Activated effector memory CD4-positive, alpha-beta T cell treated with Interleukin-2 at 50 U/mL for 16 hours (primary cell): ENCODE measurements around the gene BCL2L1.
"Not testable (repeated sequence)": the region's sequence is repeated elsewhere in the genome, so short reads cannot be mapped to it uniquely, and the experiment has no call there.

Experiments used
- DNase-seq: peaks from one replicate; pipeline ENCODE4 v3.0.0-alpha.2; 2020

BCL2L1 gene

DNA sequence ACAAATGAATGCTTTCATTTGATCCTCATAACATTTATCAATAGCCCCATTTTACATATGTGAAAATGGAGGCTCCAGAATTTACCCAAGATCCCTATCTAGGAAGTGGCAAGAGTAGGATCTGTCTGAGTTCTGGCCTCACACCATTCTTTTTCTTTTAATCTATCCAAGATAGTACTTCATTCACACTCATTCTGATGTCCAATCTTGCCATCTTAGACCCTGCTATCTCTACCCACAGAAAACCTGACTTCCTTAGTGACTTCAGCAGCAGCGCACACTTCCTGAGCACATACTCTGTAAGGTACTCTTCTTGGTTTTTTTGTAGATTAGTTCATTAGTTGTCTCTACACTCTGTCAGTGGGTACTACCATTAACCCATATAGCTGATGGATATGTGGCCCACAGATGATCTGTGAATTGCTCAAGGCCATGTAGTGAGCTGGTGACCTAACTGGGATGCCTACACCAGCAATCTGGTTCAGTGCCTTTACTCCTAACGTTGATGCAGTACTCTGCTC, 48.7 kb downstream of the BCL2L1 start:
- DNase-seq, result no peak

DNA sequence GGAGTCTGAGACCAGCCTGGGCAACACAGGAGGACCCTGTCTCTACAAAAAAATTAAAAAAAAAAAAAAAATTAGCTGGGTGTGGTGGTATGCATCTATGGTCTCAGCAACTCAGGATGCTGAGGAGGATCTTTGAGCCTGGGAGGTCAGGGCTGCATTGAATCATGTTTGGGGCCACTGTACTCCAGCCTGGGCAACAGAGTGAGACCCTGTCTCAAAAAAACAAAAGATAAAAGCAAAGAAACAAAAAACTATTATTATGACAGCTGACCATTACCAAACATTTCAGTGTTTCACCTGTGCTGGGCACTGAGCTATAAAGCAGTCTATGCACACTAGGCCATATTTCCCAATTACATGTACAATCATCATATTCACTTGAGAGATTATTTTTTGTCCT, 49.2 kb downstream of the BCL2L1 start:
- DNase-seq, result no peak

DNA sequence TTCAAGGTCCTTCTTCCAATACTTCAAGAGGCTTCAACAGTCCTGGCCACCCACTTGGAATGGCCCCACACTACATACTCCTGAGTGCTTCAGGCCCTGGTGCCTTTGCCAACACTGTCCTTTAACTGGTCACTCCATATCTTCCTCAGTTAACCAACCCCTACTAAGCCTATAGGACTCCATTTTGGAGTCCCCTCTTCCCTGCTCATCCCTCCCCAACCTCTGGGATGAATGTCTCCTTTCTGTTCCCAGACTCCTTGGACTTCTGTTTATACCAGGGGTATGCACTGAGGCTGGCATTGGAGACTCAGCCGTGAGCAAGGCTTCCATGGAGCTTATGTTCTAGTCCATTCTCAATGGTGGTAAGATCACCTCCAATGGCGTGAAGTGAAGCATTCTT, 51.3 kb downstream of the BCL2L1 start:
- no peak for DNase-seq

DNA sequence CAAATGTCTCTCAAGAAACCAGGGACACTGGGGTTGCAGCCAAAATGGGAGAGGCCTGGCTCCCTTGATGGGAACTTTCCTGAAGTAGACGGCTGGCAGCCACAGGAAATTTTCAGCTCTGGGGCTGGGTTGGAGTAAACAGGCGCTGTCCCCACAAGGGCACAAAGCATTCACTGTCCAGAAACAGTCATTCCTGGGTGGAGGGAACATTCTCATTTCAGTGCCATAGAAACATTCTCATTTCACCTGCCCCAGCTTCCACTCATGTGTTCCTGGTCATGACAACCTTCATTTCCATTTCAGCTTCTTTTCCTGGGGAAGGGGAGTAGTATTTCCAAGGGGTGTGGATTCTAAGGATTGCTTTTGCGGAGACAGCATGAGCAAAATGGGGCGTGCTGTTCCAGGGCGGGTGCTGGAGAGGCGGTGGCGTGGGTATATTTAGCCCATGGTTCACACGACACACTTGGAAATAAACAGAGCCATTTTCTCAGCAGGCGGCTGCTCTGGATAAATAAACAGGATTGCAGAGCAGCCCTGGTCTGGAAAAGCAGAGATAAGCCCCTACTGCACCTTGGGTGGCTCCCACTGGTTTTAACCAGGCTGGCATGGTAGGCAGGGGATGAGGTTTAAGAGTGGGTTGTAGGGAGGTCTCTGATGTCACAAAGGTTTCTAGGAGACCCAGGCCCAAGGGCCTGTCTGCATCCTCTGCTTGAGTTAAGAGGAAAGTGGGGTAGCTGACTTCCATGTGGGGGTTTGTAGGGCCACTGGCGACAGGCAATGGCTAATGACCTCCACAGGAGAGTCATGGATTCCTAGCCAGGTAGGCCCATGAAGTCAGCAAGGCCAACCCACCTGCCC, 52.1 kb downstream of the BCL2L1 start:
- DNase-seq, result no peak

DNA sequence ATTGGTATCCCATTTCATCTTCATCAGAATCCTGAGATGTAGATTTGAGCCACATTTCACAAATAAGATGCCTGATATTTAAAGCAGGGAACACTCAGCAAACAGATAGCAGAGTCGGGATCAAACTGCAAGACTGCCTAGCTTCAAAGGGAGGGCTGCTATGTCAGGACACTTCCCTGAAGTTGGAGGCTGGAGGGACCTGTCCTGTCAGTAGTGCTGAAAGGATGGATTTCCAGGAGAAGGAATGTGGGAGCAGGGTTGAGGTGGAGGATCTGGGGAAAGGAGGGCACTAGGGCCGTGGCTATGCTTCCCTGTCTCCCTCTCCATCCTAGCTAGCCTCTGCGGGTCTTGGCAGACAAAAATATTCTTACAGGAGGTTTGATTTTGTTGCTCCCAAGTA, 52.8 kb downstream of the BCL2L1 start:
- no peak for DNase-seq

DNA sequence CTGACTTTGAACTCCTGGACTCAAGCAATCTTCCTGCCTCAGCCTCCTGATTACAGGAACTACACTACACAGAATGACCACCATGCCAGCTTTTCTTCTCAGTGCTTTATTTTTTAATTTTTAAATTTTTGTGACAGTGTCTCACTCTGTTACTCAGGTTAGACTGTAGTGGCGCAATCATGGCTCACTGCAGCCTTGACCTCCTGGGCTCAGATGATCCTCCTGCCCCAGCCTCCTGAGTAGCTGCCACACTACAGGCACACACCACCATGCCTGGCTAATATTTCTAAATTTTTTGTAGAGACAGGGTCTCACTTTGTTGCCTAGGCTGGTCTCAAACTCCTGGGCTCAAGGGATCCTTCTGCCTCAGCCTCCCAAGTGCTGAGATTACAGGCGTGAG, 53.7 kb downstream of the BCL2L1 start:
- DNase-seq, result not testable (repeated sequence)

DNA sequence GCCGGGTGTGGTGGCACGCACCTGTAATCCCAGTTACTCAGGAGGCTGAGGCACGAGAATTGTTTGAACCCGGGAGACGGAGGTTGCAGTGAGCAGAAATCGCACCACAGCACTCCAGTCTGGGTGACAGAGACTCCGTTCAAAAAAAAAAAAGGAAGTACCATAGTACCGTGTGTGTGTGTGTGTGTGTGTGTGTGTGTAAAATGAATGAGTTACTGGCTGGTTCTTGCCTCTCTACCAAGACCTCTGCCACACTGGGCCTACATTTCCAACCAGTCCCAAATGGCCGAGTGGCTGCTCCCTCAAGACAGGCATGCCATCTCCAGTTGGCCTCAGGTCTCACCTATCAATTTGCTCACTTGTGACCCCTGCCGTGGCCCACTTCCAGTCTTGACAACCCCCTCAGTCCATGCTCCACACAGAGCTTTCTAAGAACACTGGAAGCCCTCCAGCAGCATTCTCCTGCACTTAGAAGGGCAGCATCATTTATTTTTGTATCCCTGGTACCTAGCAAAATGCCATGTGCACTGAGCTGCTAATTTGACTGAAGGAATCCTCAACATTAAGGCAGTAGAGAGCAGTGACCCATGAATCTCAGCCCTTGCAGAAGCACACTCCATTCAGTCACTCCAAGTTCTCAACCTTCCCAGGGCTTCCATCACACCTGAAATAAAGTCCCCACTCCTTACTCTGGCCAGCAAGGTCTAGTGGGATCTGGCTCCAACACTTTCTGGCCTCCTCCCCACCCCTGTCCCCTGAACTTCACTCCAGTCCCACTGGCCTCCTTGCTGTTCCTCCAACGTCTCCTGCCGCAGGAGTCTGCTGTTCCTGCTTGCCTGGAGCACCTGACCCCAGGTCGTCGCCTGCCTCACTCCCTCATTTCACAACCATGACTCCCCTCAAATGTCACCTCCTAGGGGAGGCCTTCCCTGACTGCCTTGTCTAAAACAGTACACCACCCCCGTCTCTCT, 55.1 kb downstream of the BCL2L1 start:
- DNase-seq, result no peak

DNA sequence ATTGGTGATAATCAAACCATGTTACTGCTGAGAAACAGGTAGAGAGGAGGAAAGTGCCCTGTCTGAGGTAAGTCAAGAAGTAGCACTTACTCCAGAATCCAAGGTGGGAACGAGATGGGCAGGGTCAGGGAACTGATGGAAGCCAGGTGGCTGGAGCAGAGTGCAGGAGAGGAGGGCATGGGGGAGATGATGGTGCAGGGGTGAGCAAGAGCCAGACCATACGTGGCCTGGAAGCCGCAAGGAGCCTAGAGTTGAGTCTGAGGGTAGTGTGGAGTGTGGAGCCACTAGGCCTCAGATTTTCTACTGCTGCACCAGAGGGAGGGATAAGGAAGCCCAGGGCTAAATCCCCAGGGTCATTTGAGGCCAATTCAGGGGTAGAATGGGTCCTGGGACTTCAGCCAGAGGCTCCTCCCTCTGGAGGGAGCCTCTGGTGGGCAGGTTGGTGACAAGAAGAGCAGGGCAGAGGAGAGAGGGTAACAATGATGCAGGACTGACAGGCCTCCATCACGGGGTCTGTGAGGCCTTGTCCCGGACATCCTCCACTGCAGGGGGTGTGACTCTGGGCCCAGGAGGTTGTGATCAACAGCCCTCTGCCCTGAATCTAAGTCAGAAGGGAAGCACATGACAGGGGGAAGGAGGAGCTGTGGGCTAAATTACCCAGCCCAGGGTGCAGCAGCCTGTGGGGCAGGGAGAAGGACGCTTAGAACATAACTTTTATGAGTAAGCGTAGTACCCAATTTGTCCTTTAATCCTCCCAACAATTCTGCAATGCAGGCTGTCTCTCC, 56.2 kb downstream of the BCL2L1 start:
- no peak for DNase-seq

DNA sequence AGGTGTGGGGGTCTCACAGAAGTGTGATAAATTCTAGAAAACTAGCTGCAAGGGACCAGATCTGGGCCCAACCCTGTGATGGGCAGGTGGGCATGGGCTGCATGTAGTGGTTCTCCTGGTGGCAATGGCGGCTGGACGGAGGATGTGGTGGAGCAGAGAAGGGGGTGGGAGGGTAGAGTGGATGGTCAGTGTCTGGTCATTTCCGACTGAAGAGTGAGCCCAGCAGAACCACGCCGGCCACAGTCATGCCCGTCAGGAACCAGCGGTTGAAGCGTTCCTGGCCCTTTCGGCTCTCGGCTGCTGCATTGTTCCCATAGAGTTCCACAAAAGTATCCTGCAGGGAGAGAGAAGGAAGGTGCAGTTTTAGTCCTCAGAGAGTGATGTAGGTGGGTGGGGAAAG, 56.9 kb downstream of the BCL2L1 start:
- DNase-seq, result no peak

DNA sequence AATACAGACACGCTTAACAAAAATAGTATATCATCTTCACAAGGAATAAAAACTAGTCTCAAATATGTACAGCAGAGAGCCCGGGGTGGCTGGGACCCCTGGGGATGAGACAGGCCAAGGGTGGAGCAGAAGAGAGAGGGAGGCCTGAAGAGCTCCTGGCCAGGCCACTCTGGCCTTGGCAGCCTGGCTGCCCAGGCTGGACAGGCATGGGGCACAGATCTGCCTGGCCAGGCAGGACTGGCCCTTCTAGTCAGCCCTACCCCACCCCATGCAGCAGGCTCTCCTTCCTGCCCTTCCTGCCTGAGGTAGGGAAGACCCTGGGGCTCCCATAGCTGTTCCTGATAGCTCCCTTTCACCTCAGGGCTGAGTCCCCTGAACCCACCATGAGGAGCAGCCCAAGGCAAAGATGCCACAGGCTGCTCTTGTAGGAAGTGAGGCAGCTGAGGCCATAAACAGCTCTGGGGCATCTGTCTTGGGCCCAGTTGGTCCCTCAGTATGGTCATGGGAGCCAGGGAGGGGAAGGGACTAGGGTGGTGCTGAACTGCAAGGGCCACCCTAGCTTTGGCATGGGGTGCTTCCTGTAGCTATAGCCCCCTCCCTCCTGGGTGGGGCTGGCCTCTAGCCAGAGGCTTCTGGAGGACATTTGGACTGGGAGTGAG, 57.8 kb downstream of the BCL2L1 start:
- no peak for DNase-seq

DNA sequence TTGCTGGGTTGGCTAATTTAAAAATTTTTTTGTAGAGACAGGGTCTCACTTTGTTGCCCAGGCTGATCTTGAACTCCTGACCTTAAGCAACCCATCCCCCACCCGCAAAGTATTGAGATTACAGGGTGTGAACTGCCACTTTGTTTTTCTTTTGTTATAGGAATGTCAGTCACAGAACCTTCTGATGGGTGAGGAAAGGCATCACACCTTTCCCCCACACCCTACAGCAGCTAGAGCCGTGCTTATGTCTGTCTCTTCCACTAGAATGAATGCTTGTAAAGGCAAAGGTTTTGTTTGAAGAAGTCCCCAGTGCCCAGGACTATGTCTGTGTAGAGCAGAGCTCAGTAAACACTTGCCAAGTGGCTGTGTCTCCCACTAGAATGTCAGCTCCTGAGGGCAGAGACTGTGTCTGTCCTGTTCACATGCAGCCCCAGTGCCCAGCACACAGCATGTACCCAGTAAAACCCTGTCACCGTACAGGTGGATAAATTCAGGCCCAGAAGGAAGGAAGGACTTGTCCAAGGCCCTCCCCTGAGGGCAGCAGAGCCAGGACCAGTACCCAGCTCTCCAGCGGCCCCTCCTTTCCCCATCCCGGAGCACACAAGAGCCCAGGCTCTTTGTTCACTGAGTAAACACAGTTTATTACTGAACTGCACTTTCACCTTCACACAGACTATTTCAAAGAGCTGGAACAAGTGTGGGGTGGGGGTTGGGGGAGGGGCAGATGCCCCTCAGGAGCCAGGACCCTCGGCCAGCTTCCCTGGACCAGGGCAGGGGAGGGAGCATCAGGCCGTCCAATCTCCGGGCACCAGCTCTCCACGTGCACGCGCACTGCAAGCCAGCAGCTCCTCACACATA, 58.6 kb downstream of the BCL2L1 start:
- DNase-seq, result no peak

DNA sequence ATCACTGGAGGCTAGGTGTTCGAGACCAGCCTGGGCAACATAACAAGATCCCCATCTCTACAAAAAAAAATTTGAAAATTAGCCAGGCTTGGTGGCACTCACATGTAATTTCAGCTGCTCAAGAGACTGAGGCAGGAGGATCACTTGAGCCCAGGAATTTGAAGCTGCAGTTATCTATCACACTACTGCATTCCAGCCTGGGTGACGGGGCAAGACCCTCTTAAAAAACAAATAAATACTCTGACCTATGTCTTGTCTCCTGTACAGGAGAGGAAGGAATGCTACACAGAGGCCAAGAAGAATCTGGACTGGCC, 59.2 kb downstream of the BCL2L1 start:
- DNase-seq, result no peak

DNA sequence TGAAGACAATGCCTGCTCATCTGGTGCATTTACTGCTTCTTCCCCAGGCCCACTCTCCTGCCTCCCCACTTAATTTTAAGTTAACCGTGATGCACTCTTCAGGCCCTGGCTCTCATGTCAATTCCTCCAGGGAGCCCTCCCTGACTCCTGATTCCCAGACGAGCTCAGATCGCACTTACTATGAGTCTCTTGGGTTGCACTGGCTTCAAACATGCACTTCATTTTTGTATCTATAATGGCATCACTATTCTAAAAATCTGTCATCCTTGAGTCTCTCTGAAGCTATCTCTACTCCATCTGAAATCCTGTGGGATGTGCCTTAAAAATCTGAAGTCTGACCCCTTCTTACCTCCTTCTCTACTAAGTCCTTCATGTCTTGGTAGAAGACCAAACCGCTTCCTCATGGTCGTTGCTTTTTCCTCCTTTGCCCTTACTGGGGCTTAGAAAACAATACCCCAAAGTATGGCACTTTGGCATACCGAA, 60.3 kb downstream of the BCL2L1 start:
- no peak for DNase-seq

DNA sequence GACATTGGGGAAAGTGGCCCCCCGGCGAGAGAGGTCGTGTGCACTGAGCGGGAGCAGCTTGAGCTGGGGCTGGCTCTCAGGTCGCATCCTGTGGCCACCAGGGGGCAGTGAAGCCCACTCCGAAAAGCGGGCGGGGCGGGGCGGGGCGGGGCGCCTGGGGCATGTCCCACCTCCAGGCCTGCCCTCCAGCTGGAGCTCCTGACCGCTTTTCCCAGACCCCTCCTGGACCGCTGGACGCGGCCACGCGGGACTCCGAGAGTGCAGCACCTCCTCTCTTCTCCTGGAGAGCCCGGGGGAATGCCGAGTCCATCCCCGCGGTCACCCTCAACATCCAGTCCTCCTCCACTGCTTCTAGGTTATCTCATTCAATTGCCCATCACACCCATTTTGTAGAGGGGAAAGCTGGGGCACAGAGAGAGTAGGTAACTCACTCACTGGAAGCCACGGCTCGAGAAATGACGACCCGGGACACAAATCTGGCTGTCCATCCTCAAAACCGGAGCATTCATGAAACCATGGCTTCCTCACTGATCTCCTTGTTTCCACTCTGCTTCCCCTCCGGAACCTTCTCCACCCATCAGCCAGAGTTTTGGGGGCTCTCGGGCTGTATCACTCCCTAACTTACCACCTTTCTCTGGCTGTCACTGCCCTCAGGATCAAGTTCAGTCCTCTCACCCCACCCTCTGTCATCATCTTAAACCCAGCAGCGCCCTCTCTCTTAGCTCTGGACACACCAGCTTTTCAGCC, 60.9 kb downstream of the BCL2L1 start:
- peak; percentile 73 for DNase-seq

DNA sequence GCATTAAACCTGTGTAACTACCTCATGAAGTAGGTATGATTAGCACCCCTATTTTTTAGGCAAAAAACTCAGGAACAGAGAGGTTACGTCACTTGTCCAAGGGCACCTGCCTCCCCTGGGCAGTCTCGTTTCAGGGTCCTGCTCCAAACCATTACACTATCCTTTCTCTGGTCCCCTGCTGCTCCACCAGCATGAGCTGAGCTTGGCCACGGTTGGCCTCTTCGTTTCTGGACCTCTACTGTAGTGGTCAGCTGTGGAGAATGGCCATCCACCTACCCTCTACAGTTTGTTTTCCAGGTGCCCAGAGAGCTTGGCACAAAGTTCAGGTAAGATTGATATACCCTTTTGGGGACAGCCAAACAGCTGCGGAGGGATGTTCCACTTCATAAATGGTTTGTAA, 68.1 kb downstream of the BCL2L1 start:
- no peak for DNase-seq

DNA sequence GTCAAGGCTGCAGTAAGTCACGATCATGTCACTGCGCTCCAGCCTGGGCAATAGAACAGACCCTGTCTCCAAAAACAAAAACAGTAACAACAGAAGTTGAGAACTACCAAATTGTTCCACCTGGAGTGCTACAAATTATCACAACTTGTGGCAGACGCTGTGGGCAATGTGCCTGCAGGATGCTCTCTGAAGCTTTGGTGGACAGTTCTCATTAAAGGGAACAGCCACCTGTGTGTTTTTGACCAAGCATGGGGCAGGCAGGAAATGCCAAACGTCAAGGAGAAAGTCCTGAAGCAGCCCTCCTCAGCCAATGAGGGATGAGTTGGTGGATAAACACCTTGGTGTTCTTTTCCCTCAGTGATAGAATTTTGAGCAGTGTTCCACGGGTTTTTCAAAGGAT, 69.1 kb downstream of the BCL2L1 start:
- DNase-seq, result no peak

DNA sequence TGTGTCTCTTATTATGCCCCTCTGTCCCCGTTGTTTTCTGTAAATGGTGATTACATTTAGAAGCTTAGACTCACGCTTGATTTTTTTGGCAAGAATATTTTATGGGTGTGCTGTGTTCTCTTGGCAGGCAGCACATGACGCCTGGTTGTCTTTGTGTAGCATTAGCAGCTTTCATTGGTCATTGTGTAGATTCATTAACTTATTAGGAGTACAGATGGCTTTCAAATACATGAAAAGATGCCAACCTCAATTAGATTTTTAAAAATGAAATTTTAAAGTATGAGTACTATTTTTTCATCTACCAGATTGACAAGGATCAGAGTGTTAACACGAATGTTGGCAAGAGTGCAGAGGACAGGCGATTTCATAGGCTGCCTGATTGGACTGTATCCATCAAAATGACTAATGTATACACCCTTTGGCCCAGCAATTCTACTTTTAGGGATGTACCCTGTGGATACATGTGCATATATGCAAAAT, 69.7 kb downstream of the BCL2L1 start:
- DNase-seq, result no peak

DNA sequence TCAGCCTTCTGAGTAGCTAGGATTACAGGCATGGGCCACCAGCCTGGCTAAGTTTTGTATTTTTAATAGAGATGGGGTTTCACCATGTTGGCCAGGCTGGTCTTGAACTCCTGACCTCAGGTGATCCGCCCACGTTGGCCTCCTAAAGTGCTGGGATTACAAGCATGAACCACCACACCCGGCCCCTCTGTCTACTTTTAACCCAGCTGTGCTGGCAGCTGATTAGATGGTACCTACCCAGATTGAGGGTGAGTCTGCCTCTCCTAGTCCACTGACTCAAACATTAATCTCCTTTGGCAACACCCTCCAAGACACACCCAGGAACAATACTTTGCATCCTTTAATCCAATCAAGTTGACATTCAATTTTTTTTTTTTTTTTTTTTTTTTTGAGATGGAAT, 74.6 kb downstream of the BCL2L1 start:
- not testable (repeated sequence) for DNase-seq

DNA sequence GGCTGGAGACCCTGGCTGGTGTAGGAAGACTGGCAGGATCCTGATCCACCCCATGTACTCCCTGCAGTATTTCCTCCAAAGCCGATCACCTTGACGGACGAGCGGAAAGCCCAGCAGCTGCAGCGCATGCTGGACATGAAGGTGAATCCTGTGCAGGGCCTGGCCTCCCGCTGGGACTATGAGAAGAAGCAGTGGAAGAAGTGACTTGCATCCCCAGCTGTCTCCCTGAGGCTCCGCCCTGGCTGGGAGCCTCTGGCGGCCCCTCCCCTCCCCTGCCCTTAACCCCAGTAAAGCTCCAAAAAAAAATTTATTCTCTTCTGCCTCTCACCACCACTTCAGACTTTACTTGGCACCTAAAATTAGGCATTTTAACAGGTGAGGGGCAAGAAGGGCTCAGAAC, 78.0 kb downstream of the BCL2L1 start:
- DNase-seq, result no peak

DNA sequence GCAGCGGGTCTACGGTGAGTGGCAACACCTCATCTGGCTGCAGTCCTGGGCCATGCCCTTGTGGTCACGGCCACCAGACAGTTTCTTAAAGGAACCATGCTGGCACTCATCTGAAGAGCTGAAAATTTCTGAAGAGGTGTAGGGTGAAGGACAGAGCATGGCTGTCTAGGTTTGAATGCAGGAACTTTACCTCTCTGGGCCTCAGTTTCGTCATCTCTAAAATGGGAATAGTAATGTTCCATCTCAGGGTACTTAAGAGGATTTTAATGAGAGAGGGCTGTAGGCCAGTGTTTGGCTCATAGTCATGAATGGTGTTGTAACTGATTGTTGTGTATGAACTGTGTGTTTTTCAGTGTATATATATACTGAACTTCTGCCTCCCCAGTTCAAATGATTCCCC, 79.1 kb downstream of the BCL2L1 start:
- no peak for DNase-seq
